ENCODE results near the gene HJV. TPM values are rescaled to one million over a fixed set of nuclear protein-coding genes. Genes with fewer than 3 reads are reported as not detected.

HJV gene
- total and polyA plus RNA-seq, 2 of the 13 experiments (the other 11 are each of a cell fraction or from before 2014, with no cell fraction given), result 0.18 TPM; not detected in 1

- TF ChIP-seq SKIL (CRISPR knock-in tag; IDR thresholded peaks at IDR 0.05; ENCODE audit: borderline replicate concordance) (no peak), HNRNPK (IDR thresholded peaks at IDR 0.05; ENCODE audit: low read depth, low read length, poor library complexity, severe bottlenecking) (no peak), GATAD1 (CRISPR knock-in tag; IDR thresholded peaks at IDR 0.05) (no peak), ATF7-NPFF (CRISPR knock-in tag; IDR thresholded peaks at IDR 0.05; ENCODE audit: low read depth) (no peak), TAF15 (IDR thresholded peaks at IDR 0.05; ENCODE audit: low read depth, low read length, poor library complexity, severe bottlenecking) (no peak), MZF1 (CRISPR knock-in tag; IDR thresholded peaks at IDR 0.05; ENCODE audit: borderline replicate concordance) (no peak), RFXANK (CRISPR knock-in tag; IDR thresholded peaks at IDR 0.05) (no peak; the same call in 1 of the 2 replicates), ZNF121 (CRISPR knock-in tag; IDR thresholded peaks at IDR 0.05) (peak; percentile 17; the same call in 1 of the 2 replicates), ZNF33A (CRISPR knock-in tag; IDR thresholded peaks at IDR 0.05; ENCODE audit: borderline replicate concordance) (no peak), FLYWCH1 (CRISPR knock-in tag; IDR thresholded peaks at IDR 0.05) (no peak), ZNF343 (CRISPR knock-in tag; IDR thresholded peaks at IDR 0.05) (no peak), MEIS1 (CRISPR knock-in tag; IDR thresholded peaks at IDR 0.05; ENCODE audit: borderline replicate concordance) (no peak; the same call in 1 of the 2 replicates), ZSCAN30 (CRISPR knock-in tag; IDR thresholded peaks at IDR 0.05) (0 out of 2 replicates have a peak, but pooled peaks have one; percentile 12), ZNF441 (CRISPR knock-in tag; IDR thresholded peaks at IDR 0.05; ENCODE audit: borderline replicate concordance) (no peak), THAP9 (CRISPR knock-in tag; IDR thresholded peaks at IDR 0.05; ENCODE audit: borderline replicate concordance) (no peak), CREM (IDR thresholded peaks at IDR 0.05) (peak; percentile 20; the same call in 1 of the 2 replicates), CREM (CRISPR knock-in tag; IDR thresholded peaks at IDR 0.05) (no peak)
- TF ChIP-seq, protein P1, sequence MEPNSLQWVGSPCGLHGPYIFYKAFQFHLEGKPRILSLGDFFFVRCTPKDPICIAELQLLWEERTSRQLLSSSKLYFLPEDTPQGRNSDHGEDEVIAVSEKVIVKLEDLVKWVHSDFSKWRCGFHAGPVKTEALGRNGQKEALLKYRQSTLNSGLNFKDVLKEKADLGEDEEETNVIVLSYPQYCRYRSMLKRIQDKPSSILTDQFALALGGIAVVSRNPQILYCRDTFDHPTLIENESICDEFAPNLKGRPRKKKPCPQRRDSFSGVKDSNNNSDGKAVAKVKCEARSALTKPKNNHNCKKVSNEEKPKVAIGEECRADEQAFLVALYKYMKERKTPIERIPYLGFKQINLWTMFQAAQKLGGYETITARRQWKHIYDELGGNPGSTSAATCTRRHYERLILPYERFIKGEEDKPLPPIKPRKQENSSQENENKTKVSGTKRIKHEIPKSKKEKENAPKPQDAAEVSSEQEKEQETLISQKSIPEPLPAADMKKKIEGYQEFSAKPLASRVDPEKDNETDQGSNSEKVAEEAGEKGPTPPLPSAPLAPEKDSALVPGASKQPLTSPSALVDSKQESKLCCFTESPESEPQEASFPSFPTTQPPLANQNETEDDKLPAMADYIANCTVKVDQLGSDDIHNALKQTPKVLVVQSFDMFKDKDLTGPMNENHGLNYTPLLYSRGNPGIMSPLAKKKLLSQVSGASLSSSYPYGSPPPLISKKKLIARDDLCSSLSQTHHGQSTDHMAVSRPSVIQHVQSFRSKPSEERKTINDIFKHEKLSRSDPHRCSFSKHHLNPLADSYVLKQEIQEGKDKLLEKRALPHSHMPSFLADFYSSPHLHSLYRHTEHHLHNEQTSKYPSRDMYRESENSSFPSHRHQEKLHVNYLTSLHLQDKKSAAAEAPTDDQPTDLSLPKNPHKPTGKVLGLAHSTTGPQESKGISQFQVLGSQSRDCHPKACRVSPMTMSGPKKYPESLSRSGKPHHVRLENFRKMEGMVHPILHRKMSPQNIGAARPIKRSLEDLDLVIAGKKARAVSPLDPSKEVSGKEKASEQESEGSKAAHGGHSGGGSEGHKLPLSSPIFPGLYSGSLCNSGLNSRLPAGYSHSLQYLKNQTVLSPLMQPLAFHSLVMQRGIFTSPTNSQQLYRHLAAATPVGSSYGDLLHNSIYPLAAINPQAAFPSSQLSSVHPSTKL (CRISPR knock-in tag; IDR thresholded peaks at IDR 0.05), result peak; percentile 44
- TF ChIP-seq, protein P2, sequence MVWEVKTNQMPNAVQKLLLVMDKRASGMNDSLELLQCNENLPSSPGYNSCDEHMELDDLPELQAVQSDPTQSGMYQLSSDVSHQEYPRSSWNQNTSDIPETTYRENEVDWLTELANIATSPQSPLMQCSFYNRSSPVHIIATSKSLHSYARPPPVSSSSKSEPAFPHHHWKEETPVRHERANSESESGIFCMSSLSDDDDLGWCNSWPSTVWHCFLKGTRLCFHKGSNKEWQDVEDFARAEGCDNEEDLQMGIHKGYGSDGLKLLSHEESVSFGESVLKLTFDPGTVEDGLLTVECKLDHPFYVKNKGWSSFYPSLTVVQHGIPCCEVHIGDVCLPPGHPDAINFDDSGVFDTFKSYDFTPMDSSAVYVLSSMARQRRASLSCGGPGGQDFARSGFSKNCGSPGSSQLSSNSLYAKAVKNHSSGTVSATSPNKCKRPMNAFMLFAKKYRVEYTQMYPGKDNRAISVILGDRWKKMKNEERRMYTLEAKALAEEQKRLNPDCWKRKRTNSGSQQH (CRISPR knock-in tag; IDR thresholded peaks at IDR 0.05; ENCODE audit: low read depth), result 0 out of 2 replicates have a peak, but pooled peaks have one; percentile 21
Measured at GRCh38 chr1:146036965-146037646, 15.6 kb upstream of the HJV start (continued).
